Astrocyte of the cerebellum (primary cell): ENCODE measurements around the gene PREP.
A peak's percentile ranks its signal among the peaks of the same experiment; 100 is the strongest.

Experiments used
- DNase-seq: peaks from one replicate; pipeline ENCODE4 v3.0.0-alpha.2; 2011; ENCODE audit warnings: low read depth
- H3K4me3 ChIP-seq: 2 replicates; pipeline ENCODE4 v1.5.1; 2011; ENCODE audit warnings: mild to moderate bottlenecking, low read depth, low read length, moderate library complexity
- in situ Hi-C: cut with HindIII; loops from 2 replicates; pipeline ENCODE4 v1.10.0; 2017; ENCODE audit warnings: low sequenced_read_pairs
- TF ChIP-seq, protein P1 (sequence below): IDR thresholded peaks from 2 replicates; pipeline ENCODE4 v1.5.1; 2012; ENCODE audit warnings: low read length, low read depth, moderate library complexity, mild to moderate bottlenecking; ENCODE audit errors: missing control alignments

Gene PREP

DNA sequence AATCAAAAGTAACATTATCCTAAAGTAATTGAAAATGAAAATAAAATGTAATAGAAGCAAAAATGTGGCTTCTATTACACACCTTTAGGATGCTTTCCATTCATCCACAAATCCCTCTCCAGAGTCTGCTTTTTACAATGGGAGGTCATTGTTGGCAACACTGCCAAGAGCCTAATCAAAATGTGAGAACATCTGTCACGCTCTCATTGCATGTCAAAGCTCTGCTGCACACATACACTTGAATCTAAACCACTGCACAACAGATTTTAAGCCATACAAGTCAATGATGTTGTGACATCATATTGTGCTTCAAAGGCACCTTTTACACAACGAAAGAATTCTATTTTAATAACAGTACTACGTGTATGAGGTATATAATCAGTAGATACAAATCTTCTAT lies 82.1 kb downstream of the PREP start:
- TF ChIP-seq, protein P1, sequence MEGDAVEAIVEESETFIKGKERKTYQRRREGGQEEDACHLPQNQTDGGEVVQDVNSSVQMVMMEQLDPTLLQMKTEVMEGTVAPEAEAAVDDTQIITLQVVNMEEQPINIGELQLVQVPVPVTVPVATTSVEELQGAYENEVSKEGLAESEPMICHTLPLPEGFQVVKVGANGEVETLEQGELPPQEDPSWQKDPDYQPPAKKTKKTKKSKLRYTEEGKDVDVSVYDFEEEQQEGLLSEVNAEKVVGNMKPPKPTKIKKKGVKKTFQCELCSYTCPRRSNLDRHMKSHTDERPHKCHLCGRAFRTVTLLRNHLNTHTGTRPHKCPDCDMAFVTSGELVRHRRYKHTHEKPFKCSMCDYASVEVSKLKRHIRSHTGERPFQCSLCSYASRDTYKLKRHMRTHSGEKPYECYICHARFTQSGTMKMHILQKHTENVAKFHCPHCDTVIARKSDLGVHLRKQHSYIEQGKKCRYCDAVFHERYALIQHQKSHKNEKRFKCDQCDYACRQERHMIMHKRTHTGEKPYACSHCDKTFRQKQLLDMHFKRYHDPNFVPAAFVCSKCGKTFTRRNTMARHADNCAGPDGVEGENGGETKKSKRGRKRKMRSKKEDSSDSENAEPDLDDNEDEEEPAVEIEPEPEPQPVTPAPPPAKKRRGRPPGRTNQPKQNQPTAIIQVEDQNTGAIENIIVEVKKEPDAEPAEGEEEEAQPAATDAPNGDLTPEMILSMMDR = no peak
- H3K4me3 ChIP-seq = no peak overlapping the region
- in situ Hi-C loops = no loop called here
- no peak for DNase-seq

DNA sequence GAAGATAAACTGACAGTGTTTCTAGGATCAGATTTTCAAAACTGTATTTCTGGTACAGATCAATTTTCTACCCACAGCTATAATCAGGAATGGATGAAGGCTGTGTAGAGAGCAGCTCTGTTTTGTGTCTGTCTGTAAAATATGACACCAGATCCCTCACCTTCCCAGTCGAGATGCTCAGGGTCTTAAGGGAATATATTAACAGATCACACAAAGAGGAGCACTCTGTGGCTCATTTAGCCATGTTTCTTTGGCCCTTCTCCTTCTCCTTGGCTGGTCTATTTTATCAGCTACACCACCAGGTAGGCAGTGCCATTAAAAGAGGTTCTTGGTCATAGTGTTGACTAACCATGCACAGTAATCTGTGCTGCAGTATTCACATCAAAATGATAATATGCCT lies 82.6 kb downstream of the PREP start:
- no peak overlapping the region for H3K4me3 ChIP-seq
- DNase-seq = no peak
- in situ Hi-C loops = no loop called here
- TF ChIP-seq, protein P1 = no peak

- TF ChIP-seq, protein P1 = no peak
- in situ Hi-C loops = no loop called here
Observed at GRCh38 chr6:105319331-105319730, 83.6 kb downstream of the PREP start.

DNA sequence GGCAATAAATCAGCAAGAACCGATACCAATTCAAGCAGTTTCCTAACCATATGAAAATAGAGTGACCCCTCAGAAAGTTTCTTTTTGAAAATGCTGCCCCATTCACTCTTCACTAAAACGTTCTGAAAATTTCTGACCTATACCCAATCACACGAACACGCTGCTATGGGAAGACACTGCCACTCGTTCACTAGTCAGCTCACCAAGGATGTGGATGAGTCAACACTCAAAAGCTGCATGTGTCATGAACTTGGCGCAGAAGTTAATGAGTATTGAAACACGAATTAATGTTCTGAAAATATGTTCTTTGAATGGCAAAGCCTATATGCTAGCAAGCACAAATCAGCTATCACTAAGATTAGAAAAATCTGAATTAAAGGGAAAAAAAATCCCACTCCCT lies 84.2 kb downstream of the PREP start:
- H3K4me3 ChIP-seq = no peak overlapping the region
- DNase-seq = peak; percentile 46
- in situ Hi-C loops = no loop called here
- TF ChIP-seq, protein P1 = no peak

More at GRCh38 chr6:105319331-105319730, 83.6 kb downstream of the PREP start:
- DNase-seq = peak; percentile 6
- no peak overlapping the region for H3K4me3 ChIP-seq

DNA sequence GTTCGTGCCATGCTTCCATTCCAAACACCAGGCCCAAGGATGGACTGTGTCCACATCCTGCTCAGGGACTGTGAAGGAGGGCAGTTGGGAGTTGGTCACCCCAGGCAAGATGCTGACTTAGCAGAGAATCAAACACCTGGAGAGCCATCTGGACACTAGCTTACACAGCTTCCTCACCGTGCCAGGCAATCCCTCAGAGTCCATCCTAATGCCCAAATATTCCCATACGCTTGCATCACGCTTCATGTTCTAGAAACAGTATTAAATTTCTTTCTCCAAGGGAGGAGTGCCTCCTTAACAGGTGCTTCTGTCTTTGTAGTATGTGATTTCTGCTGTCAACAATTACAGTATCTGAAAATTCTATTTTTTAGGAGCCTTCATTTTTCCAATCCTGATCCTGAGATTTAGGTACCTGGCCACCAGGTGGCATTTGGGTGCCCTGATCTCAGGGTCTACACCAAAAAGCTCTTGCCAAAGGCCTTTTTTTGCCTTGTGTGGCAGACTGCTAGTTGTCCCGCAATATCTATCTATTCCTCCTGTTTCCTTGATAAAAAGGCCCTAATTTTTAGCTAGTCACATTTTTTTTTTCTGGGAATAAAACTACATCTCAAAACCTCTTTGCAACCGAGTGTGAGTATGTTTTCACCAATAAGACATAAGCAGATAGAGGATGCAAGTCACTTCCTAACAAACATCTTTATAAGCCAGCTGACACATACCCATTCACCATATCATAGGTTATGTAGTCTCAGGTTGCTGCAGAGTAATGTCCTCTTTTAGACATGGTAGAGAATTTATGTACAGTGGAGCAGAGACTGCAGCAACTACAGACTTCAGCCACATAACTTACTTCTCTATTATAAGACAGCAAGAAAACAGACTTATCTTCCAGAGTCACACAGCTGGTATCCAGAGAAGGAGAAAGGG lies 85.0 kb downstream of the PREP start:
- DNase-seq = no peak
- in situ Hi-C loops = no loop called here
- TF ChIP-seq, protein P1 = peak; percentile 35
- H3K4me3 ChIP-seq = no peak overlapping the region

DNA sequence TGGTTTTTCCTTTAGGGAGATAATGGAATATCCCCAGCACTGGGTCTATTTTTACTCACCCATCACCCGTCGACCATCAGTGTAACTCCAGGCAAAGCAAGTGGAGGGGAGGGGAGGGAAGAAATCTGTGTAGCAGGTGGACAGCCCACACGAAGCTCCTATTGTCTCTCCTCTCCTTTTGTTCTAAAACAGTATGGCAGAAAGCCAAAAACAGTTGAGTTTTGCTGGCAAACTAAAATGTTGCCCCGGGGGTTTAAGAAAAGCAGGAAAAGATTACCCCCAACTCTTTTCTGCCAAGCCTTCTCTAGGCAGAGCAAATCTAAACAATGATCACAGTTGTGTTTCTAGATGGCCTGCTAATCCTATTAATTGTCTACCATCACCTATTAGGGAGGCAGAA lies 89.7 kb downstream of the PREP start:
- DNase-seq = no peak
- in situ Hi-C loops = no loop called here
- H3K4me3 ChIP-seq = no peak overlapping the region
- TF ChIP-seq, protein P1 = no peak
